ENCODE measurements around the gene RNF220.

Gene RNF220

GRCh38 chr1:44526295-44527073, 121.4 kb downstream of the RNF220 start:
- H3K27ac Mint-ChIP-seq: no peak overlapping the region
- H3K27me3 Mint-ChIP-seq: peaks cover 6% of the 10 kb centered on the region
- no peak for DNase-seq
- no peaks in the 10 kb centered on the region for H3K36me3 Mint-ChIP-seq (ENCODE audit: low read depth)
- H3K4me3 Mint-ChIP-seq: no peak overlapping the region
- H3K4me1 Mint-ChIP-seq (ENCODE audit: low read depth): no peaks in the 10 kb centered on the region
- no peaks in the 10 kb centered on the region for H3K9me3 Mint-ChIP-seq

DNA sequence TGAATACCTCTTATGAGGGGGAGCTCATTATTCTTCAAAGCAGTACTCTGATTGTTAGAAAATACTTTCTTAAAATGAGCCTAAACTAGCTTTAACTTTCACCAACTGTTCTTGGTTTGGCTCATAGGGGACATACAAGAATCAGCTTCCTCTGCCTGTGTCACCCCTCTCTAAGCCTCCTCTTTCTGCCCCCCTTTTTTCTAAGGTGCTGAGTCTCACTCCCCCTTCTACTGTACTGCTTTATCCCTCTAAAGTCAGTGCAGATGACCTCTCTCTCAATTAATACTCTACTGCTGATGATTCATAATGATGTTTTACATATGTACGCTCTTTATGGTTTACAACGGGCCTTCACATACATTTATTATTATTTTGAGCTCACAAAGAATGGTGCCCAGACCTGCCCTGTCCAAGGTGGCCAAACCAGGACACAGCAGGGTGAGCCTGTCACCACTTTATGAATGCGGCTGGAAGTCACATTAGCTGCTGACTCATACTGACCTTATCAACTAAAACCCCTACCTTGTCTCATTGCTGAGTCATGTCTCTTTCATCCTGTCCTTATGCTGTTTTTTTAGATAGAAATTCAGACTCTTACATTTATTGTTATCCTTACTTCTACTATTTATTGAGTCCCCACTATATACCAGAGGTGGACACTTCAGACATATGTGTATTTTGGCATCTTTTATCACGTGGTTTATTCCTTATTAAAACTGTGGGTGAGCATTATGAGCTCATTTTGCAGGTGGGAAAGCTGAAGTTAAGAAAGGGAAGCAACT, 126.9 kb downstream of the RNF220 start:
- Mint-ChIP-seq H3K27me3 (peaks cover 6% of the 10 kb centered on the region), H3K4me3 (no peak overlapping the region), H3K9me3 (no peaks in the 10 kb centered on the region), H3K36me3 (ENCODE audit: low read depth) (no peaks in the 10 kb centered on the region), H3K27ac (peak overlapping the region; percentile 53), H3K4me1 (ENCODE audit: low read depth) (peaks cover 10% of the 10 kb centered on the region)
- DNase-seq: no peak

DNA sequence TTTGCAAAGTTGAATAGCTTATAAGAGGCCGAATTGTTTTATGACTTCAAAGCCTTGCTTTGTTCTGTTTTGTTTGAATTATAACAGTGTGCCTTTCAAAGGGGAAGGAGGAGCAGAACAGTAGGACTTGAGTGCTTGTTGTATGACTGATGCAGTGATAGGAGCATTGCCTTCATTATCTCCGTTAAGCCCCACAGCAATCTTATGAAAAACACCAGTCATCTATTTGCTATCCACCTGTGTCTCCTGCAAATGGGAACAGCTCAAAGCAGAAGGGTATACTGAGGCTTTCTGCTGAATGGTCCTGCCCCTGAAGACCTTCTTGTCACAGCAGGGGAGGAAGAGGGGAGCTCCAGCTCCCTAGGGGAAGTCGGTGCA, 127.5 kb downstream of the RNF220 start:
- Mint-ChIP-seq H3K4me3 (no peak overlapping the region), H3K9me3 (no peaks in the 10 kb centered on the region), H3K4me1 (ENCODE audit: low read depth) (peaks cover 10% of the 10 kb centered on the region), H3K27me3 (peaks cover 6% of the 10 kb centered on the region), H3K27ac (no peak overlapping the region), H3K36me3 (ENCODE audit: low read depth) (no peaks in the 10 kb centered on the region)
- no peak for DNase-seq

DNA sequence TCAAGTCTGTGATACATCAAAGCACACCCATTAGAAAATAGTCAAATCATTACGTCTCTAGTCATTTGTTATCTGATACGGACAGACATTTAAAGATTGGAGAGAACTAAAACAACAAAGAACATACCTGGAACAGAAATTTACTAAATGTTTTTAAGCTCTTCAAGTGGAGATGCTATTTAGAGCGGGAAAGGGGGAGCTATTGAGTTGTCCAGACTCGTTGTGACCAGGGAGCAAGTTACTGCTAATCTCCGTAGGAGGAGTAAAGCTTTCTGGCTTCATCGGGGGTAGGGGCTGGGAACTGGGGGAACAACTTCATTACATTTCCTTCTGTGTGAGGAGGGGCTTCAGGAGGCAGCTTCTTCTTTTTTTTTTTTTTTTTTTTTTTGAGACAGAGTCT, 129.7 kb downstream of the RNF220 start:
- no peaks in the 10 kb centered on the region for H3K9me3 Mint-ChIP-seq
- H3K4me1 Mint-ChIP-seq (ENCODE audit: low read depth): peaks cover 10% of the 10 kb centered on the region
- H3K36me3 Mint-ChIP-seq (ENCODE audit: low read depth): no peaks in the 10 kb centered on the region
- H3K27ac Mint-ChIP-seq: no peak overlapping the region
- DNase-seq: no peak
- H3K4me3 Mint-ChIP-seq: no peak overlapping the region
- H3K27me3 Mint-ChIP-seq: peaks cover 6% of the 10 kb centered on the region

GRCh38 chr1:44536357-44537209, 131.5 kb downstream of the RNF220 start:
- H3K27me3 Mint-ChIP-seq: peaks cover 3% of the 10 kb centered on the region
- no peak overlapping the region for H3K27ac Mint-ChIP-seq
- H3K4me3 Mint-ChIP-seq: no peak overlapping the region
- DNase-seq: no peak
- H3K9me3 Mint-ChIP-seq: no peaks in the 10 kb centered on the region
- peaks cover 10% of the 10 kb centered on the region for H3K4me1 Mint-ChIP-seq (ENCODE audit: low read depth)
- no peaks in the 10 kb centered on the region for H3K36me3 Mint-ChIP-seq (ENCODE audit: low read depth)

- peaks cover 1% of the 10 kb centered on the region for H3K4me1 Mint-ChIP-seq (ENCODE audit: low read depth)
- H3K4me3 Mint-ChIP-seq: no peak overlapping the region
- H3K27me3 Mint-ChIP-seq: peaks cover 10% of the 10 kb centered on the region
- no peaks in the 10 kb centered on the region for H3K9me3 Mint-ChIP-seq
- DNase-seq: no peak
- no peaks in the 10 kb centered on the region for H3K36me3 Mint-ChIP-seq (ENCODE audit: low read depth)
- no peak overlapping the region for H3K27ac Mint-ChIP-seq
Observed at GRCh38 chr1:44537538-44537937, 132.5 kb downstream of the RNF220 start.

DNA sequence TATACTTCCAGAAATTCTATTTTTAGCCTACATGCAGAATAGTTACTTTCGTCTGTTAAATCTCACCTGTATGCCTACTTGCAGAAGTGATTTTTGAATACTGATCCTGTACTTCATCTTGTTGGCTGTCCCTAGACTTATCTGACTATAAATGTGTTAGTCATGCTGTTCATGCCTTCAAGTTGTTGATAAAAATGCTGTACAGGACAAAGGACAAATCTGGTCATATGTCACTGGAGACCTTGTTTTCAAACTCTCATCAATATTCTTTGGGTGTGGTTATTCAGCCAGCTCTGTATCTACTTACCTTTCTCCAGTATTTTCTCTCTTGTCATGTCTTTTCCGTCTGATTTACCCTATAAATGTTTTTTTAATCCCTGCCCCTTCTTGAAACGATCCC, 132.9 kb downstream of the RNF220 start:
- Mint-ChIP-seq H3K27me3 (peaks cover 11% of the 10 kb centered on the region), H3K4me1 (ENCODE audit: low read depth) (no peaks in the 10 kb centered on the region), H3K27ac (no peak overlapping the region)

GRCh38 chr1:44539991-44540730, 135.1 kb downstream of the RNF220 start:
- Mint-ChIP-seq H3K36me3 (ENCODE audit: low read depth) (no peaks in the 10 kb centered on the region), H3K27me3 (peaks cover 21% of the 10 kb centered on the region), H3K4me1 (ENCODE audit: low read depth) (no peaks in the 10 kb centered on the region), H3K9me3 (no peaks in the 10 kb centered on the region), H3K4me3 (no peak overlapping the region), H3K27ac (no peak overlapping the region)
- no peak for DNase-seq

More for the DNA sequence above, 132.9 kb downstream of the RNF220 start:
- H3K9me3 Mint-ChIP-seq: no peaks in the 10 kb centered on the region
- no peak for DNase-seq
- H3K36me3 Mint-ChIP-seq (ENCODE audit: low read depth): no peaks in the 10 kb centered on the region
- no peak overlapping the region for H3K4me3 Mint-ChIP-seq

- H3K9me3 Mint-ChIP-seq: no peaks in the 10 kb centered on the region
- no peaks in the 10 kb centered on the region for H3K36me3 Mint-ChIP-seq (ENCODE audit: low read depth)
- H3K27ac Mint-ChIP-seq: no peak overlapping the region
- peaks cover 21% of the 10 kb centered on the region for H3K27me3 Mint-ChIP-seq
- no peak overlapping the region for H3K4me3 Mint-ChIP-seq
- H3K4me1 Mint-ChIP-seq (ENCODE audit: low read depth): no peaks in the 10 kb centered on the region
- DNase-seq: no peak
Observed at GRCh38 chr1:44542420-44543063, 137.5 kb downstream of the RNF220 start.

DNA sequence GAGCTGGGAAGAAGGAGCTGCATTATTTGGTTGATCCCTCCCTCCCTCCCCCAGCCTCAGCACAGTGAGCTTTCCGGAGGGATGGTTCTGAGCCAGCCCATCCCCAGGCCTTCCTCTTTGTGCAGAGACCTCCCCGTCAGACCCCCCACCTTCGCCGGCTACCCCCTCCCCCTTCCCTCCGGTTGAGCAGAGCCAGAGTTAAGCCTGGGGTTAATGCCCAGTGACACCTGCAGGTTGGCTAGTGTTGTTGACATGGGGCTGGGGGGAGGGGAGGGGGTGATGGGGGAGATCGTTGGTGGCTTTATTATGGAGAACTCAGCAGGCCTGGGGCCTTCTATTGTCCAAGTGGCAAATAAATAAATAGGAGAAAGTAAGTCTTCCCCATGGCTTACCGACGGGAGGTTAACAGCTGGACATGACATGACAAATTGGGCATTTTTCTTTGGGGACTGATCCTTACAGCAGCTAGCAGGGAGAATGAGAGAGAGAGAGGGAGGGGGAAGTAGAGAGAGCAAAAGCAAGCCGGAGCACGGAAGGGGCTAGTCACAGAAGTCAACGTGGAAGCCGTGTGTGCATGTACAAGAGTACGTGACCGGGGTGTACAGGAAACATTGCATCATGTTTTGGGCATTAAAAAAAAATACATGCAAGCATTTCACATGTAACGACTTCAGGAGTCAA, 138.1 kb downstream of the RNF220 start:
- no peak for DNase-seq
- no peaks in the 10 kb centered on the region for H3K36me3 Mint-ChIP-seq (ENCODE audit: low read depth)
- no peak overlapping the region for H3K4me3 Mint-ChIP-seq
- H3K9me3 Mint-ChIP-seq: no peaks in the 10 kb centered on the region
- H3K27ac Mint-ChIP-seq: no peak overlapping the region
- no peaks in the 10 kb centered on the region for H3K4me1 Mint-ChIP-seq (ENCODE audit: low read depth)
- H3K27me3 Mint-ChIP-seq: peaks cover 21% of the 10 kb centered on the region

- DNase-seq: no peak
- Mint-ChIP-seq H3K27me3 (peaks cover 21% of the 10 kb centered on the region), H3K4me1 (ENCODE audit: low read depth) (no peaks in the 10 kb centered on the region), H3K4me3 (no peak overlapping the region), H3K9me3 (no peaks in the 10 kb centered on the region), H3K36me3 (ENCODE audit: low read depth) (no peaks in the 10 kb centered on the region), H3K27ac (no peak overlapping the region)
Observed at GRCh38 chr1:44543786-44544185, 138.7 kb downstream of the RNF220 start.

GRCh38 chr1:44544960-44545359, 139.9 kb downstream of the RNF220 start:
- Mint-ChIP-seq H3K27me3 (peaks cover 26% of the 10 kb centered on the region), H3K4me1 (ENCODE audit: low read depth) (no peaks in the 10 kb centered on the region), H3K9me3 (no peaks in the 10 kb centered on the region), H3K27ac (no peak overlapping the region), H3K4me3 (no peak overlapping the region), H3K36me3 (ENCODE audit: low read depth) (no peaks in the 10 kb centered on the region)
- DNase-seq: no peak

DNA sequence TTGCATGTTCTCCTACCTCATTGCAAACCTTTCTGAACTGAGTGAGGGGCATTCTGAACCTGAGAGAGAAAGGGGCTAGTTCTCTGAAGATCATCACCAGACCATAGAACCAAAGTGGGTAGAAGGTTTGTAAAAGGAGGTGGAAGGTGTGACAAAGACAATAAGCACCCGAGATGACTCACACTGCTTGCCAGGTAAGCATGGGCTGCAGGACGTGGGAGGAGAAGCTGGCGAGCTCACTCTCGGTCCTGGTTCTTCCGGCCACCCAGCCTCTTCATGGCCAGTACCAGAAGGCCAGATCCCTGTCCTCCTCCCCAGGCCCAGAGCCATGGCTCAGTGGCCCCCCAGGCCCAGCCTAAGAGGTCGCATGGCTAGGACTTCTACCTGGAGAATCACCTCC, 140.9 kb downstream of the RNF220 start:
- H3K27me3 Mint-ChIP-seq: peaks cover 26% of the 10 kb centered on the region
- H3K4me1 Mint-ChIP-seq (ENCODE audit: low read depth): no peaks in the 10 kb centered on the region
- H3K4me3 Mint-ChIP-seq: no peak overlapping the region
- no peaks in the 10 kb centered on the region for H3K36me3 Mint-ChIP-seq (ENCODE audit: low read depth)
- no peaks in the 10 kb centered on the region for H3K9me3 Mint-ChIP-seq
- DNase-seq: no peak
- no peak overlapping the region for H3K27ac Mint-ChIP-seq
